Measurements from ENCODE around the gene CHAC1. TPM values are rescaled to one million over a fixed set of nuclear protein-coding genes. Genes with fewer than 3 reads are reported as not detected.

CHAC1 gene
- total RNA-seq, 3 donors from 2014 or later: 0.32 to 11.9 (median 2.9) TPM

DNA sequence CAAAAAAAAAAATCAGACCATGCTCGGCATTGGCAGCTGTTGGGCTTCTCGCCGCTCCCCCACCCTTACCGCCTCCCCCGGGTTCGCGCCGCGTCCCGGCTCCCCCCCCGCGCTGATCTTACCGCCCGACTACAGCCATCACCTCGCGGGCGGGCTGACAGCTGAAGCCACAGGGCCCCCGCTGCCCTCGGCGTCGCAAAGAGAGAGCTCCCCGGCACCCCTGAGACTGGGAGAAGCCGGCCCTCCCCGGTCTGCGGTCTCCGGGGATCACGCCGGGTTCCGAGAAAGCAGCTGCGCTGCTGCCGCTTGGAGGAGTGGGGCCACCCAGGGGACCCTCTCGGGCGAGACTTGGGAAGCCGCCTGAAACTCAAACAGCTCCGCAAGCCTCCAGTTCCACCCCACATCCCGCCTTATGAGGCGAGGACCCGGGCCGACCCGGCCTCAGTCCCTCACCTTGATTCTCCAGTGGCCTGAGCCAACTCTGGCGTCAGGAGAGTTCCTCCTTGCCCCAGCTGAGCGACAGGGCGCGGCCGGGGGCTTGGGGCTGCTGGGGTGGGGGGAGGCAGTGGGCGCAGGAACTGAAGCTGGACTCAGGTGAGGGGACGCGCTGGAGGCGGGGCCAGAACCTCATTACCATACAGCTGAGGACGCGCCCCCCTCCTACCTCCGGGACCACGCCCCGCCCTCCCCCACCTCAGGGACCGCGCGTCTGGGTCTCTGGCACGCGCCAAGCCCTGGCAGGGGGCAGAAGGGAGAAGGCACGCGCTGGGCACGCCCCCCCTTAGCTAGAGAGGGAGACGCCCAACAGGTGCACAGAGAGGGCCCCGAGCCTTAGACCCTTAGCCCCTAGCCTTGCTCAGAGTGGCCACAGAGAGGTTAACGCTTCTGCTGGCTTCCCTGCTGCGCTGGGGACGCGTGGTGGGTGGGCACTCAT lies 25.1 kb upstream of the CHAC1 start:
- Histone ChIP-seq H3K4me1 (peaks cover 10 to 27% of the 10 kb centered on the region in 2 donors), H3K9me3 (no peaks in the 10 kb centered on the region), H3K27me3 (peaks cover 6 to 67% of the 10 kb centered on the region in 2 donors), H3K36me3 (no peaks in the 10 kb centered on the region), H3K27ac (peak overlapping the region in 1 of 2 donors; percentile 3), H3K4me3 (peak overlapping the region; percentile 46 to 60 (median 57))
- DNase-seq (ENCODE audit: low spot score in 2 of 2): no peak
- intact Hi-C loops (cut with DNase I; ENCODE audit: low total_unique reads): no loop called here
- TF ChIP-seq POLR2AphosphoS5 (IDR thresholded peaks at IDR 0.05) (no peak), POLR2A (IDR thresholded peaks at IDR 0.05) (no peak)
- TF ChIP-seq, protein P1, sequence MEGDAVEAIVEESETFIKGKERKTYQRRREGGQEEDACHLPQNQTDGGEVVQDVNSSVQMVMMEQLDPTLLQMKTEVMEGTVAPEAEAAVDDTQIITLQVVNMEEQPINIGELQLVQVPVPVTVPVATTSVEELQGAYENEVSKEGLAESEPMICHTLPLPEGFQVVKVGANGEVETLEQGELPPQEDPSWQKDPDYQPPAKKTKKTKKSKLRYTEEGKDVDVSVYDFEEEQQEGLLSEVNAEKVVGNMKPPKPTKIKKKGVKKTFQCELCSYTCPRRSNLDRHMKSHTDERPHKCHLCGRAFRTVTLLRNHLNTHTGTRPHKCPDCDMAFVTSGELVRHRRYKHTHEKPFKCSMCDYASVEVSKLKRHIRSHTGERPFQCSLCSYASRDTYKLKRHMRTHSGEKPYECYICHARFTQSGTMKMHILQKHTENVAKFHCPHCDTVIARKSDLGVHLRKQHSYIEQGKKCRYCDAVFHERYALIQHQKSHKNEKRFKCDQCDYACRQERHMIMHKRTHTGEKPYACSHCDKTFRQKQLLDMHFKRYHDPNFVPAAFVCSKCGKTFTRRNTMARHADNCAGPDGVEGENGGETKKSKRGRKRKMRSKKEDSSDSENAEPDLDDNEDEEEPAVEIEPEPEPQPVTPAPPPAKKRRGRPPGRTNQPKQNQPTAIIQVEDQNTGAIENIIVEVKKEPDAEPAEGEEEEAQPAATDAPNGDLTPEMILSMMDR (IDR thresholded peaks at IDR 0.05): no peak

DNA sequence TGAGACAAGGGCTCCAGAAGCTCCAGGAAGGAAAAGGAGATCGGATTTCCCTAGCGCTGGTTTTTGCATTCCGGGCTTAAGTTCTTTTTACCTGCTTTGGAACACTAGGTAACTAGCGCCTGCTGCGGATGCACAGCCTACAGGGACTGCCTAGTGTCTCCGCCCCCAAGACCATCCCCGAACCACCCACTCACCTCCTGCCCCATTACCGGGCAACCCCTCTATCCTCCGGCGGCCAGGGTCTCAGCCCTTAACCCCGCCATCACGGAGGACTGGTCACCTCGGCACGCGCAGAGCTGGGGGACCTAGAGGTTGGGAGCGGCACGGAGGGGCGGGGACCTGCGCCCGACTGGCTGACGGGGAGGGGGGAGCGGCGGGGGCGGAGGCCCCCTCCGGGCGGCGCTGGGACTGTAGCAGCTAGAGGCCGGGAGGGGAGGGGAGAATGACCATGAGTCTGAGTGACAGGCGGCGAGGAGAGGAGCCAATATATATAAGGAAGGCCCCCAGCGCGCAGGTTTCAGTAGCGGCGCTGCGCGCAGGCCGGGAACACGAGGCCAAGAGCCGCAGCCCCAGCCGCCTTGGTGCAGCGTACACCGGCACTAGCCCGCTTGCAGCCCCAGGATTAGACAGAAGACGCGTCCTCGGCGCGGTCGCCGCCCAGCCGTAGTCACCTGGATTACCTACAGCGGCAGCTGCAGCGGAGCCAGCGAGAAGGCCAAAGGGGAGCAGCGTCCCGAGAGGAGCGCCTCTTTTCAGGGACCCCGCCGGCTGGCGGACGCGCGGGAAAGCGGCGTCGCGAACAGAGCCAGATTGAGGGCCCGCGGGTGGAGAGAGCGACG lies 24.2 kb upstream of the CHAC1 start, which contains the start of gene DLL4:
DLL4 (plus strand) TSS at position 520 of the 839 bp plus-strand sequence. CDS start 329 bp downstream, outside the sequence.
- Histone ChIP-seq H3K4me1 (peaks cover 10 to 27% of the 10 kb centered on the region in 2 donors), H3K27ac (peak within 1 kb of the TSS in 1 of 2 donors; percentile 46), H3K36me3 (no peaks in the 10 kb centered on the region), H3K4me3 (peak within 1 kb of the TSS; percentile 46 to 60 (median 57)), H3K9me3 (no peaks in the 10 kb centered on the region), H3K27me3 (peaks cover 6 to 67% of the 10 kb centered on the region in 2 donors)
- DNase-seq (ENCODE audit: low spot score in 2 of 2): peak; percentile 44 to 62
- intact Hi-C loops (cut with DNase I; ENCODE audit: low total_unique reads): no loop called here
- TF ChIP-seq POLR2A (IDR thresholded peaks at IDR 0.05) (peak; percentile 15), POLR2AphosphoS5 (IDR thresholded peaks at IDR 0.05) (peak; percentile 47 to 62 (median 49))
- TF ChIP-seq, protein P1 (IDR thresholded peaks at IDR 0.05): no peak

DNA sequence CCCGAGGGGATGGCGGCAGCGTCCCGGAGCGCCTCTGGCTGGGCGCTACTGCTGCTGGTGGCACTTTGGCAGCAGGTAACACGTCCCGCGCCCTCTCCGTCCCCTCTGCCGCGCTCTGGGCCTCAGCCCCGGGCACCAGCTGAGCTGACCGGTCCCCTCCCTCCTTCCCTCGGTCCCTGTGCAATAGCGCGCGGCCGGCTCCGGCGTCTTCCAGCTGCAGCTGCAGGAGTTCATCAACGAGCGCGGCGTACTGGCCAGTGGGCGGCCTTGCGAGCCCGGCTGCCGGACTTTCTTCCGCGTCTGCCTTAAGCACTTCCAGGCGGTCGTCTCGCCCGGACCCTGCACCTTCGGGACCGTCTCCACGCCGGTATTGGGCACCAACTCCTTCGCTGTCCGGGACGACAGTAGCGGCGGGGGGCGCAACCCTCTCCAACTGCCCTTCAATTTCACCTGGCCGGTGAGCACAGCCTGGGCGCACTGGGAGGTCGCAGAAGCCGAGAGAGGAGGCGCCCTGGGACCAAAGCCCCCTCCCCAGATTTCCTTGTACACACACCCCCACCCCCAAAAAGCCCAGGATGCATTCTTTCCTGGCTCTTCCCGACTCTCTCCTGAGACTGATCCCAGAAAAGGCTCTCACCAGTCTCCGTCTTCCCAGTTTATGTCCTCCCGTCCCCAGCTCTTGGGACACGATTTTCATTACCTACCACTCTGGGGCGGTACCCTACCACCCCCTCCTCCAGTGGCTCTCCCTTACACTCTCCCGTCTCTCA lies 23.4 kb upstream of the CHAC1 start:
- Histone ChIP-seq H3K4me1 (peaks cover 10 to 27% of the 10 kb centered on the region in 2 donors), H3K9me3 (no peaks in the 10 kb centered on the region), H3K36me3 (no peaks in the 10 kb centered on the region), H3K27ac (peak overlapping the region in 1 of 2 donors; percentile 46), H3K27me3 (peaks cover 6 to 67% of the 10 kb centered on the region in 2 donors), H3K4me3 (peak overlapping the region; percentile 46 to 60 (median 57))
- intact Hi-C loops (cut with DNase I; ENCODE audit: low total_unique reads): no loop called here
- no peak for TF ChIP-seq POLR2A (IDR thresholded peaks at IDR 0.05)
- TF ChIP-seq, protein P1 (IDR thresholded peaks at IDR 0.05): no peak
- no peak for TF ChIP-seq POLR2AphosphoS5 (IDR thresholded peaks at IDR 0.05)
- no peak for DNase-seq (ENCODE audit: low spot score in 2 of 2)

DNA sequence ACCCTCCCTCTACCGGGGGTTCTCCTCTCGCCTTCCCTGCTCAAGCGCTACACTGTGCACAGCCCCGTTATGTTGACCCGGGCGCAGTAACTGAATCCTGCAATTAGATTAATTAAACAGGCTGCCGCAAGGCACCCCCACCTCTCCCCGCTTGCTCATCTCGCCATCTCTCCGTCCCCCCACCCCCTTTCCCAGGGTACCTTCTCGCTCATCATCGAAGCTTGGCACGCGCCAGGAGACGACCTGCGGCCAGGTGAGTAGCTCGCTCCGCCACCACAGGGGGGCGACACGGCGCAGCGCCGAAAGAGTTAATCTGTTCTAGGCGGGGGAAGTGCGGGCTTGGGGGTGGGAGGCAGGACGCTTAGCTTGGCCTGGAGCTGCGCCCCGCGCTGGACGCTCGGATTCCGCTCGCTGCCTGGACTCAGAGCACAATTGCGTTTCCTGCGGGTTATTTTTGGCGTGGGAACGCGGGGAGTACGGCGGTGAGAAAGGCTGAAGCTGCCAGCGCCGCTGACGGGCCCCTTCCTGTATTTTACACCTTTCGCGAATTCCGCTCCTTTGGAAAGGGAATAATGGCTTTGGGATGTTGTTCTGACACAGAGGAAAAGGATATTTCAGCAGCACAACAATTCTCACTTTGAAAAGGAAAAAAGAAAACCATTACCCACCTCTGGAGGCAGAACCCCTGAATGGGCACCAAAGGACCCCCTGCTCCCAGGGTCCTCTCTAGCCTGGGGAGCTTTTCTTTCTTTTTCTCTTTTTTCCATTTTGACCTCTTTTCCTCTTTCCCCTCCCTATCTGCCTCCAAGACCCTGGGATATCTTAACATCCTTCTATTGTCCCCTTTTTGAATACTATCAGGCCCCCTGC lies 22.6 kb upstream of the CHAC1 start:
- H3K27ac ChIP-seq: peak overlapping the region in 1 of 2 donors; percentile 52
- DNase-seq (ENCODE audit: low spot score in 2 of 2): no peak
- H3K27me3 ChIP-seq: peaks cover 6 to 64% of the 10 kb centered on the region in 2 donors
- no peaks in the 10 kb centered on the region for H3K9me3 ChIP-seq
- TF ChIP-seq, protein P1 (IDR thresholded peaks at IDR 0.05): peak in 2 of 3 donors; percentile 19 to 25
- no peak for TF ChIP-seq POLR2A (IDR thresholded peaks at IDR 0.05)
- no peaks in the 10 kb centered on the region for H3K36me3 ChIP-seq
- peak overlapping the region; percentile 46 to 60 (median 57) for H3K4me3 ChIP-seq
- peaks cover 10 to 27% of the 10 kb centered on the region in 2 donors for H3K4me1 ChIP-seq
- intact Hi-C loops (cut with DNase I; ENCODE audit: low total_unique reads): no loop called here

All from breast epithelium (tissue), 4 donors.